RPMI7951 (cell line): ENCODE measurements around the gene PTHLH. TPM values are rescaled to one million over a fixed set of nuclear protein-coding genes. Genes with fewer than 3 reads are reported as not detected.
A peak's percentile ranks its signal among the peaks of the same experiment; 100 is the strongest.

Experiments
- DNase-seq: peaks from one replicate; pipeline ENCODE4 v3.0.0-alpha.2; 2012; ENCODE audit warnings: low read depth
- total RNA-seq: library from RNA; depleted of rRNA; stranded (reverse); fragments of >200 nt; shearing (Covaris generic); gene quantifications from 2 replicates; pipeline ENCODE4 v1.2.3, GENCODE V29; 2014

Gene PTHLH
- total RNA-seq, 1 experiment from 2014 or later: 0.84 TPM

- DNase-seq: no peak
Measured at GRCh38 chr12:27974735-27975221, 2.2 kb upstream of the PTHLH start.

GRCh38 chr12:27973487-27973890 lies 956 bp upstream of the PTHLH start:
- no peak for DNase-seq

- DNase-seq: no peak
Measured at GRCh38 chr12:27971606-27972005, 927 bp downstream of the PTHLH start.

GRCh38 chr12:27971121-27971489 lies 1.4 kb downstream of the PTHLH start:
- DNase-seq: no peak

GRCh38 chr12:27970401-27971120 lies 2.0 kb downstream of the PTHLH start:
- DNase-seq: no peak

GRCh38 chr12:27969624-27970400 lies 2.7 kb downstream of the PTHLH start:
- DNase-seq: peak; percentile 58

GRCh38 chr12:27968972-27969623 lies 3.4 kb downstream of the PTHLH start:
- peak; percentile 42 for DNase-seq

GRCh38 chr12:27967551-27968054 lies 4.9 kb downstream of the PTHLH start:
- DNase-seq: no peak

GRCh38 chr12:27966870-27967269 lies 5.7 kb downstream of the PTHLH start:
- peak; percentile 96 for DNase-seq

- peak; percentile 78 for DNase-seq
Measured at GRCh38 chr12:27965966-27966365, 6.6 kb downstream of the PTHLH start.

GRCh38 chr12:27965411-27965810 lies 7.1 kb downstream of the PTHLH start:
- peak; percentile 73 for DNase-seq

- no peak for DNase-seq
Measured at GRCh38 chr12:27964123-27964522, 8.4 kb downstream of the PTHLH start.

GRCh38 chr12:27960821-27961220 lies 11.7 kb downstream of the PTHLH start:
- no peak for DNase-seq

GRCh38 chr12:27958675-27959074 lies 13.9 kb downstream of the PTHLH start:
- DNase-seq: no peak

- DNase-seq: no peak
Measured at GRCh38 chr12:27957366-27957765, 15.2 kb downstream of the PTHLH start.

GRCh38 chr12:27953817-27954216 lies 18.7 kb downstream of the PTHLH start:
- DNase-seq: no peak

GRCh38 chr12:27953348-27953747 lies 19.2 kb downstream of the PTHLH start:
- no peak for DNase-seq

GRCh38 chr12:27952510-27952909 lies 20.0 kb downstream of the PTHLH start:
- no peak for DNase-seq

GRCh38 chr12:27951898-27952297 lies 20.6 kb downstream of the PTHLH start:
- DNase-seq: no peak

- no peak for DNase-seq
Measured at GRCh38 chr12:27946421-27946820, 26.1 kb downstream of the PTHLH start.

- DNase-seq: peak; percentile 68
Measured at GRCh38 chr12:27940756-27941402, 31.7 kb downstream of the PTHLH start.

- DNase-seq: no peak
Measured at GRCh38 chr12:27940245-27940644, 32.3 kb downstream of the PTHLH start.
